Measurements from ENCODE around the gene BCL2L14. TPM values are rescaled to one million over a fixed set of nuclear protein-coding genes. Genes with fewer than 3 reads are reported as not detected.

BCL2L14 gene
- total RNA-seq, 4 donors from 2014 or later: 0.36 TPM; not detected in 3

GRCh38 chr12:12147111-12147510, 76.4 kb downstream of the BCL2L14 start:
- ATAC-seq (ENCODE audit: low FRiP score): no peak
- DNase-seq (ENCODE audit: low spot score): no peak
- no peak for TF ChIP-seq CTCF (IDR thresholded peaks at IDR 0.05)

Other genes with a start within 250 kb of the BCL2L14 start
- 10 to 100 TPM; 15.1 to 25.9 (median 22.0) TPM for gene LRP6, start 196.1 kb downstream of the BCL2L14 start, total RNA-seq

All from omental fat pad (tissue), 4 donors.